Duodenal mucosa (tissue), 2 donors: ENCODE data around the gene MSI2.

Experiments used
- H3K27ac ChIP-seq: one replicate; pipeline ENCODE4 v1.7.0; 2013; ENCODE audit warnings: low read depth, low read length
- H3K27me3 ChIP-seq, 2 donors: one replicate each; pipeline ENCODE4 v1.7.0; 2013; ENCODE audit warnings: low read length in 2 of 2, control low read depth in 1 of 2; ENCODE audit not compliant: insufficient read depth in 2 of 2, control insufficient read depth in 1 of 2
- H3K36me3 ChIP-seq, 2 donors: one replicate each; pipeline ENCODE4 v1.7.0; 2013; ENCODE audit warnings: low read length in 2 of 2, control low read depth in 1 of 2; ENCODE audit not compliant: insufficient read depth in 2 of 2, control insufficient read depth in 1 of 2
- H3K4me1 ChIP-seq, 2 donors: one replicate each; pipeline ENCODE4 v1.7.0; 2013; ENCODE audit warnings: low read length in 2 of 2, control low read depth in 1 of 2; ENCODE audit not compliant: insufficient read depth in 2 of 2, control insufficient read depth in 1 of 2
- H3K4me3 ChIP-seq, 2 donors: one replicate each; pipeline ENCODE4 v1.7.0; 2013; ENCODE audit warnings: low read length in 2 of 2, low read depth in 1 of 2
- H3K9ac ChIP-seq, 2 donors: one replicate each; pipeline ENCODE4 v1.7.0; 2013; ENCODE audit warnings: low read length in 2 of 2, low read depth in 1 of 2
- H3K9me3 ChIP-seq, 2 donors: one replicate each; pipeline ENCODE4 v1.7.0; 2013; ENCODE audit warnings: low read length in 2 of 2, control low read depth in 1 of 2; ENCODE audit not compliant: control insufficient read depth in 1 of 2

MSI2 gene

GRCh38 chr17:57466521-57466920, 210.2 kb downstream of the MSI2 start:
- Histone ChIP-seq H3K27ac (no peak overlapping the region), H3K4me1 (peaks cover 0 to 7% of the 10 kb centered on the region in 2 donors), H3K4me3 (no peak overlapping the region), H3K27me3 (no peaks in the 10 kb centered on the region), H3K36me3 (no peaks in the 10 kb centered on the region), H3K9me3 (no peaks in the 10 kb centered on the region), H3K9ac (no peak overlapping the region)

GRCh38 chr17:57467226-57467625, 210.9 kb downstream of the MSI2 start:
- Histone ChIP-seq H3K36me3 (no peaks in the 10 kb centered on the region), H3K4me3 (no peak overlapping the region), H3K9me3 (no peaks in the 10 kb centered on the region), H3K4me1 (peaks cover 0 to 3% of the 10 kb centered on the region in 2 donors), H3K27ac (no peak overlapping the region), H3K27me3 (no peaks in the 10 kb centered on the region), H3K9ac (no peak overlapping the region)

GRCh38 chr17:57467801-57468200, 211.5 kb downstream of the MSI2 start:
- no peaks in the 10 kb centered on the region for H3K27me3 ChIP-seq
- H3K9me3 ChIP-seq, result no peaks in the 10 kb centered on the region
- H3K4me3 ChIP-seq, result no peak overlapping the region
- no peak overlapping the region for H3K9ac ChIP-seq
- no peaks in the 10 kb centered on the region for H3K36me3 ChIP-seq
- no peak overlapping the region for H3K27ac ChIP-seq
- peaks cover 0 to 2% of the 10 kb centered on the region in 2 donors for H3K4me1 ChIP-seq

DNA sequence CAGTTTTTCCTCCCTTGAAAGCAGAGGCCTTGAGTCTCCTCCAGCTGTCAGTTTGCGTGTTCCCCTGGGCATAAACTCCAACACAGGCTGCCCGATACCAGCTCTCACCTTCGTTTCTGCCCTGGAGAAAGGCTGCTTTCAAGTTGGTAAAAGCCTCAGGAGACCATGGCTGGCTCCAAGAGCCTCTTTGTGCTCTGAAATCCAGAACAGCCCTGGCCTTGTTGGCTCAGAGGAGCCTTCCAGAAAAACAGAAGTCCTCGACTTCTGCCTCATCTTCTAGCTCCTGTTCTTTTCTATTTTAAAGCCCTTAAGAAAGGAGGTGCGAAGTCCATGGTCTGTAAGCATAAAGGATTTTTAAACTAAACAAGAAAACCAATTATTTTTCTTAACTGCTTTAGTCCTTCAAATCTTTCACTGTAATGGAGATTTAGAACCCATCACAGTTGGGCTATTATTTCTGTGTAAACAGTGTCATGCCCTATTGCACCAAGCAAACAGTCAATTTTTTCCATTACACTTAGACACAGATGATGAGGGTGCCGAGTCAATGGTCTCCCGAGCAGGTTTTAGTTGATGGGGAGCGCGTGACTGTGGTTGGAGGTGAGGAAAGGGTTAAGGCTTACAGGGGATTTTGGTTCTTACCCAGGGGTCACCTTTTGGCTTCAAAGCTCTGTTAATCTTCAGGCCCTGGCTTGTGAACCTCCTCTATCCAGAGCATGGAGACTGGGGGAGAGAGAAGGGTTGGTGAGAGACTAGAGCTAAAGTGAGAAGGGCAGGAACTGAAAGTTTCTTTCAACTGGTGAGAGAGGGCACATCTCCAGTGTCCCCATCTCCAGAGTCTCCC, 212.8 kb downstream of the MSI2 start:
- Histone ChIP-seq H3K9me3 (no peaks in the 10 kb centered on the region), H3K9ac (no peak overlapping the region), H3K4me3 (no peak overlapping the region), H3K27me3 (no peaks in the 10 kb centered on the region), H3K36me3 (no peaks in the 10 kb centered on the region), H3K4me1 (peaks cover 0 to 3% of the 10 kb centered on the region in 2 donors), H3K27ac (no peak overlapping the region)

DNA sequence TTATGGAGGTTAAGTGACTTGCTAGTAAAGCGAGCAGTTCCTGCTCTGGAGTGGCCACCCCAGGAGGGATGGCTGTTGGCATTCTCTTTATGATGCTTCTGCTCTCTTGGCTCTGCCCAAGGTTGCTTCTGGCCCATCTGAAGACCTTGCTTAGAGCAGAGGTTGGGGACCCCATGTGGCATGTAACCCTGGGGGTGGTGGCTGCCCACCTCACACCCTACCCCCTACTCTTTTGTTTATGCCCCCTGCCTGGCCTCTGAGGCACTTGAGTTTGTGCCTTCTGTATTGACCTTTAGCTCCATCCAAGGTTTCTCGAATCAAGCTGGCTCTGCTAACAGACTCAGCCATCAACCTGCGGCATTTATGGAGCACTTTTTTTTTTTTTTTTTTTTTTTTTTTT, 214.6 kb downstream of the MSI2 start:
- Histone ChIP-seq H3K4me3 (no peak overlapping the region), H3K36me3 (no peaks in the 10 kb centered on the region), H3K9ac (no peak overlapping the region), H3K27me3 (no peaks in the 10 kb centered on the region), H3K9me3 (no peaks in the 10 kb centered on the region), H3K4me1 (peaks cover 0 to 3% of the 10 kb centered on the region in 2 donors), H3K27ac (no peak overlapping the region)

DNA sequence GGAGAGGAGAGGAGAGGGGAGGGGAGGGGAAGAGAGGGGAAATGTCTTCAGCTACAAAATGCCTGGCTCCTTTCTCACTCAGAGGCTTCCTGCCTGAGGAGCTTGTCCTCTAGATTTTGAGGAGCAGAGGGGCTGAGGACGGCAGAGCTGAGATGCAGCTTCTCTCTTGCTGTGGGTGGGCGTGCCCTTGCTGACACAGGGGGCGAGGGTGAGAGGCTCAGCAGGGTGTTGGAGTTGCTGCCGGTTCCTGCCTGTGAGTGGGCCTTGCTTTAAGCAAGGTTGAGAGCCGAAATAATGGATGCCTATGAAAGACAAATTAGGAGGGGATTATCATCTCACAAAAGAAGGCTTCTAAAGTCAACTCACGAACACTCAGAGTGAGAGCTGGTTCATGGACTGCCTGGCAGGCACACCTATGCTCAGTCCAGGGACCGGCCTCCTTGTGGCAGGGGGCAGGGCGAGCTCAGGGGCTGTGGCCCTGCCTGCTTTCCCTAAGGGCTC, 215.6 kb downstream of the MSI2 start:
- Histone ChIP-seq H3K27ac (no peak overlapping the region), H3K4me3 (no peak overlapping the region), H3K9ac (no peak overlapping the region)

DNA sequence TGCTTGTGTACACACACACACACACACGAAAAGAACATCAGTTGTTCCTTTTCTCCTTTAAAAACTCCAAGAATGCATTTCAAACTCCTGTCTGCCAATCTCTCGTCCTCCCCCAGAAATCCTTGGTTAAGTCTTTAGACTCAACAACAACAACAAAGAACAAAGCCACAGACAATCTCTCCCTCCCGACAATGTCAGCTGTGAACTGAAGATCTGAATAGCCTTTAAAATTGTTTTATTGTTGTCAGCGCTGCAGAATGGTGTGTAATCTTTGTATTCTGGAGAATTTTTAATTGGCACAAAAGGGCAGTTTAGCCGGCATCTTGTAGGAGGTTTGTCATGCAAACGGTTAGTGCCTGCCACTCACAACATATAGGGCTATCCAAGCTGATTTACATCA, 219.5 kb downstream of the MSI2 start:
- no peak overlapping the region for H3K4me3 ChIP-seq
- H3K27me3 ChIP-seq, result no peaks in the 10 kb centered on the region
- no peak overlapping the region for H3K27ac ChIP-seq
- peaks cover 0 to 3% of the 10 kb centered on the region in 2 donors for H3K4me1 ChIP-seq
- H3K9ac ChIP-seq, result no peak overlapping the region
- H3K36me3 ChIP-seq, result no peaks in the 10 kb centered on the region
- no peaks in the 10 kb centered on the region for H3K9me3 ChIP-seq

More for the DNA sequence above, 215.6 kb downstream of the MSI2 start:
- Histone ChIP-seq H3K27me3 (no peaks in the 10 kb centered on the region), H3K9me3 (no peaks in the 10 kb centered on the region), H3K36me3 (no peaks in the 10 kb centered on the region), H3K4me1 (peaks cover 0 to 3% of the 10 kb centered on the region in 2 donors)

DNA sequence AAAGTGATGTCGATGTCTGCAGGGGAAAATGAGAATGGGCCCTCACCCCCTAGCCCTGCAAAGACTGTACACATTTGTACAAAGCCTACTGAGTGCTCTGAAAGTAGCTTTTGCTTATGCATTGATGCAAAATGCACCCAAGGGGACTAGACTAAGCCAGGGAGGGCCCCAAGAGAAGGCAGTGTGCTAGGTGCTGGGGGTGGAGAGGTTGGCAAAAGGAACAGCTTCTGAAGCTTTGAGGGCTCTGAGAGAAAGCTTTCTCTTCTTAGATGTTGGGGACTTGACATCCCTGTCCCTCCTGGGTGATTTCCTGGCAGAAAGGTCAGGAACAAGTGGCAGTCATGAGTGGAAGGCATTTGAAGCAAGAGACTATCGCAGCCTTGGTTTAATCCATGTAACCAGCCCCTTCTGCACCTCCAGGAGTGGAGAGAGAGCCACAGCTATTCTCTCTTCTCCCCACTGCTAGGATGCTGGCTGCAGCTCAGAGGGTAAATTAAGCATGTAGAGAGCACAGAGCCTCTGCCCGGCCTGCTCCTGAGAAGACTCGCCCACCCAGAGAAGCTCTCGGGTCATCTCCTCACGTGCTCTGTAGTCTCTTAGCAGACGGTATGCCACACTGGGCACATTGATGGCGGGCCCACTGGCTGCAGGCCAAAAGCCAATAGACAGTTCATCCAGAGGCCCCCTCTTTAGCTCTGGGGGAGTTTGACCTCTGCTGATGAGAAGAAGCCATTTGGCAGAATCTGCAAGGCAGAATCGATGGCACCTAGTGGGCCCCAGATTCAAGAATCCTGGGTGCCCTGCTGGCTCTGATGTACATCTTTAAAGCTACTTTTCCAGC, 221.4 kb downstream of the MSI2 start:
- Histone ChIP-seq H3K4me3 (no peak overlapping the region), H3K36me3 (no peaks in the 10 kb centered on the region), H3K9me3 (no peaks in the 10 kb centered on the region), H3K9ac (no peak overlapping the region), H3K27ac (no peak overlapping the region), H3K4me1 (peaks cover 0 to 3% of the 10 kb centered on the region in 2 donors), H3K27me3 (no peaks in the 10 kb centered on the region)

GRCh38 chr17:57478478-57479250, 222.3 kb downstream of the MSI2 start:
- Histone ChIP-seq H3K27ac (no peak overlapping the region), H3K27me3 (no peaks in the 10 kb centered on the region), H3K4me1 (no peaks in the 10 kb centered on the region), H3K9ac (no peak overlapping the region), H3K4me3 (no peak overlapping the region), H3K36me3 (no peaks in the 10 kb centered on the region), H3K9me3 (no peaks in the 10 kb centered on the region)
